ENCODE results near the gene MCC. TPM values are rescaled to one million over a fixed set of nuclear protein-coding genes. Genes with fewer than 3 reads are reported as not detected.

Gene MCC
- total and polyA plus RNA-seq, 2 of the 4 experiments (the other 2 are of a cell fraction): 5.0 to 20.6 TPM

- peaks cover 2% of the 10 kb centered on the region for H3K4me1 ChIP-seq (ENCODE audit: control insufficient read depth, insufficient read depth, low read length)
- peak overlapping the region; percentile 79 for H3K27ac ChIP-seq (ENCODE audit: insufficient read depth, low read length)
- intact Hi-C loops (cut with micrococcal nuclease) (loop anchor here (5.0 to 10.0 kb wide), 2 partner anchors 309 to 367 kb away; no protein-coding TSS in a partner anchor), dilution Hi-C loops (cut with HindIII; ENCODE audit: low sequenced_read_pairs, unreplicated experiment) (no loop called here), in situ Hi-C loops (cut with MboI; ENCODE audit: low sequenced_read_pairs) (no loop called here)
- H4K5ac ChIP-seq (ENCODE audit: low read depth, low read length): peak overlapping the region; percentile 6; the same call in 1 of the 2 replicates
- no peaks in the 10 kb centered on the region; the same call in 1 of the 2 replicates for H4K20me1 ChIP-seq (ENCODE audit: insufficient read depth, low read length)
- no peak for ATAC-seq (ENCODE audit: low read depth)
- TF ChIP-seq MXI1 (IDR thresholded peaks at IDR 0.05; ENCODE audit: borderline replicate concordance, low read depth, low read length) (no peak), CHD1 (IDR thresholded peaks at IDR 0.05; ENCODE audit: low read depth, low read length) (no peak), CEBPB (IDR thresholded peaks at IDR 0.05; ENCODE audit: low read depth, low read length) (no peak), SMC3 (IDR thresholded peaks at IDR 0.05; ENCODE audit: low read depth, low read length) (no peak), MAZ (IDR thresholded peaks at IDR 0.05; ENCODE audit: borderline replicate concordance, low read depth, low read length) (no peak), CTCF (conservative IDR thresholded peaks at IDR 0.05; ENCODE audit: low read depth, low read length) (no peak), FOS (IDR thresholded peaks at IDR 0.05; ENCODE audit: low read depth, low read length) (no peak), RAD21 (IDR thresholded peaks at IDR 0.05; ENCODE audit: low read length) (no peak), POLR2A (IDR thresholded peaks at IDR 0.05; ENCODE audit: low read depth, low read length) (no peak), NFE2L2 (IDR thresholded peaks at IDR 0.05; ENCODE audit: low read depth, low read length) (no peak), ELK1 (IDR thresholded peaks at IDR 0.05; ENCODE audit: borderline replicate concordance, low read depth, low read length) (no peak), MAFK (IDR thresholded peaks at IDR 0.05; ENCODE audit: low read depth, low read length) (no peak), USF2 (IDR thresholded peaks at IDR 0.05; ENCODE audit: low read depth, low read length) (no peak), BHLHE40 (IDR thresholded peaks at IDR 0.05; ENCODE audit: low read depth, low read length) (no peak), RFX5 (IDR thresholded peaks at IDR 0.05; ENCODE audit: low read depth, low read length) (no peak)
- peak overlapping the region; percentile 77 for H3K14ac ChIP-seq (replicated peaks; ENCODE audit: low read depth, low read length)
- H2AFZ ChIP-seq (replicated peaks; ENCODE audit: low read length, poor library complexity): peak overlapping the region; percentile 99
- CTCF ChIA-PET: interaction anchor here (4.2 kb wide), 1 partner anchor 518 kb away, joined by 23 read pairs; no protein-coding TSS in a partner anchor
- H4K91ac ChIP-seq (ENCODE audit: insufficient read depth, low read depth, low read length): 0 out of 2 replicates have a peak overlapping the region, but pooled peaks have one; percentile 62
- H3K9me1 ChIP-seq (ENCODE audit: insufficient read depth, low read length): no peaks in the 10 kb centered on the region
- POLR2A ChIA-PET (ENCODE audit: unreplicated experiment): no interaction called here
- no peak for DNase-seq
- H2BK20ac ChIP-seq (ENCODE audit: low read depth, low read length): no peak overlapping the region
- peak overlapping the region; percentile 81 for H3K4ac ChIP-seq (ENCODE audit: low read depth, low read length)
- H4K8ac ChIP-seq (ENCODE audit: low read depth in 2 of 2, low read length in 2 of 2): peak overlapping the region; percentile 32 to 64; a peak in 3 of 4 replicates
- peak overlapping the region; percentile 53 for H2AK9ac ChIP-seq (replicated peaks; ENCODE audit: low read depth, low read length, poor library complexity)
- H3K56ac ChIP-seq (ENCODE audit: extremely low read depth, insufficient read depth, low read length): 0 out of 2 replicates have a peak overlapping the region, but pooled peaks have one; percentile 13
- BruUV-seq (replicated peaks): no TSS peak
- H3K79me1 ChIP-seq (ENCODE audit: low read depth in 1 of 2, low read length in 2 of 2): peaks cover 9 to 35% of the 10 kb centered on the region in 2 experiments
- peak overlapping the region; percentile 67; the same call in 1 of the 2 replicates for H2AK5ac ChIP-seq (ENCODE audit: low read depth, low read length)
- peak overlapping the region; percentile 60 for H3K4me3 ChIP-seq (ENCODE audit: insufficient read depth, low read depth, low read length)
- H3K23ac ChIP-seq (ENCODE audit: low read depth, low read length): peak overlapping the region; percentile 82
- no peak overlapping the region for H2BK15ac ChIP-seq (ENCODE audit: low read depth, low read length)
- WGBS, 2 experiments (ENCODE audit: extremely low coverage in 2 of 2, insufficient read length in 1 of 2): no CpG with 5 or more reads among the region's 9 CpGs
- peak overlapping the region; percentile 97 for H3K4me2 ChIP-seq (ENCODE audit: low read depth, low read length)
- no peaks in the 10 kb centered on the region for H3K9me3 ChIP-seq (ENCODE audit: control insufficient read depth, insufficient read depth, low read length)
- H3K18ac ChIP-seq (ENCODE audit: low read depth, low read length): no peak overlapping the region
- H2BK120ac ChIP-seq (ENCODE audit: low read depth, low read length): peak overlapping the region; percentile 35; the same call in 1 of the 2 replicates
- H3K27me3 ChIP-seq (ENCODE audit: control insufficient read depth, insufficient read depth, low read length): no peaks in the 10 kb centered on the region
- peak overlapping the region; percentile 63 for H2BK5ac ChIP-seq (ENCODE audit: low read depth, low read length, poor library complexity, severe bottlenecking)
- H3K36me3 ChIP-seq (ENCODE audit: control insufficient read depth, insufficient read depth, low read length): peaks cover 3% of the 10 kb centered on the region; the same call in 1 of the 2 replicates
- H3K9ac ChIP-seq (ENCODE audit: low read depth, low read length): peak overlapping the region; percentile 81
Measured at GRCh38 chr5:113514289-113514635, 26.0 kb upstream of the MCC start.
